Measurements from ENCODE around the gene BBOX1. TPM values are rescaled to one million over a fixed set of nuclear protein-coding genes. Genes with fewer than 3 reads are reported as not detected.

Gene BBOX1
- total and polyA plus RNA-seq, 5 donors = 0.16 TPM; not detected in 4

- intact Hi-C loops (cut with DNase I) = no loop called here
- no peak for ATAC-seq
- no peak overlapping the region for H3K27ac ChIP-seq (ENCODE audit: low read length)
- no peak for DNase-seq
- no peak overlapping the region for H3K4me3 ChIP-seq (ENCODE audit: low read length)
- no peaks in the 10 kb centered on the region for H3K27me3 ChIP-seq (ENCODE audit: control insufficient read depth, insufficient read depth)
- H3K9me3 ChIP-seq (ENCODE audit: control insufficient read depth, low read length) = no peaks in the 10 kb centered on the region
- H3K4me1 ChIP-seq (ENCODE audit: control insufficient read depth, insufficient read depth, low read length) = no peaks in the 10 kb centered on the region
- 46% methylated on average over 3 of the region's 3 CpGs for WGBS
Observed at GRCh38 chr11:27060816-27061460, 20.3 kb downstream of the BBOX1 start.

- no peaks in the 10 kb centered on the region for H3K9me3 ChIP-seq (ENCODE audit: control insufficient read depth, low read length)
- intact Hi-C loops (cut with DNase I) = no loop called here
- H3K27ac ChIP-seq (ENCODE audit: low read length) = no peak overlapping the region
- no peak overlapping the region for H3K4me3 ChIP-seq (ENCODE audit: low read length)
- H3K4me1 ChIP-seq (ENCODE audit: control insufficient read depth, insufficient read depth, low read length) = no peaks in the 10 kb centered on the region
- no peaks in the 10 kb centered on the region for H3K27me3 ChIP-seq (ENCODE audit: control insufficient read depth, insufficient read depth)
- ATAC-seq (no peak), DNase-seq (no peak)
- 47% methylated on average over 2 of the region's 2 CpGs for WGBS
Observed at GRCh38 chr11:27061461-27061821, 20.8 kb downstream of the BBOX1 start.

GRCh38 chr11:27064086-27064485 is 23.5 kb downstream of the BBOX1 start:
- 59% methylated on average over 2 of the region's 2 CpGs for WGBS
- H3K9me3 ChIP-seq (ENCODE audit: control insufficient read depth, low read length) = no peaks in the 10 kb centered on the region
- ATAC-seq (no peak), DNase-seq (no peak)
- H3K27me3 ChIP-seq (ENCODE audit: control insufficient read depth, insufficient read depth) = no peaks in the 10 kb centered on the region
- H3K4me1 ChIP-seq (ENCODE audit: control insufficient read depth, insufficient read depth, low read length) = no peaks in the 10 kb centered on the region
- no peak overlapping the region for H3K4me3 ChIP-seq (ENCODE audit: low read length)
- intact Hi-C loops (cut with DNase I) = no loop called here
- no peak overlapping the region for H3K27ac ChIP-seq (ENCODE audit: low read length)

GRCh38 chr11:27075192-27075591 is 34.6 kb downstream of the BBOX1 start:
- intact Hi-C loops (cut with DNase I) = no loop called here
- WGBS = 51% methylated on average over 1 of the region's 1 CpG
- Histone ChIP-seq H3K27me3 (ENCODE audit: control insufficient read depth, insufficient read depth) (no peaks in the 10 kb centered on the region), H3K4me3 (ENCODE audit: low read length) (no peak overlapping the region), H3K27ac (ENCODE audit: low read length) (no peak overlapping the region), H3K9me3 (ENCODE audit: control insufficient read depth, low read length) (no peaks in the 10 kb centered on the region), H3K4me1 (ENCODE audit: control insufficient read depth, insufficient read depth, low read length) (no peaks in the 10 kb centered on the region)
- ATAC-seq (no peak), DNase-seq (no peak)

- 66% methylated on average over 1 of the region's 1 CpG for WGBS
- no peak overlapping the region for H3K27ac ChIP-seq (ENCODE audit: low read length)
- no peak for DNase-seq
- intact Hi-C loops (cut with DNase I) = no loop called here
- no peak overlapping the region for H3K4me3 ChIP-seq (ENCODE audit: low read length)
- H3K4me1 ChIP-seq (ENCODE audit: control insufficient read depth, insufficient read depth, low read length) = no peaks in the 10 kb centered on the region
- no peaks in the 10 kb centered on the region for H3K9me3 ChIP-seq (ENCODE audit: control insufficient read depth, low read length)
- no peak for ATAC-seq
- H3K27me3 ChIP-seq (ENCODE audit: control insufficient read depth, insufficient read depth) = no peaks in the 10 kb centered on the region
Observed at GRCh38 chr11:27075655-27076054, 35.0 kb downstream of the BBOX1 start.

- H3K27ac ChIP-seq (ENCODE audit: low read length) = no peak overlapping the region
- ATAC-seq = no peak
- H3K9me3 ChIP-seq (ENCODE audit: control insufficient read depth, low read length) = no peaks in the 10 kb centered on the region
- H3K4me3 ChIP-seq (ENCODE audit: low read length) = no peak overlapping the region
- intact Hi-C loops (cut with DNase I) = no loop called here
- no peaks in the 10 kb centered on the region for H3K4me1 ChIP-seq (ENCODE audit: control insufficient read depth, insufficient read depth, low read length)
- peak in 1 of 3 donors; percentile 37 for DNase-seq
- H3K27me3 ChIP-seq (ENCODE audit: control insufficient read depth, insufficient read depth) = no peaks in the 10 kb centered on the region
- WGBS = 69% methylated on average over 2 of the region's 2 CpGs
Observed at GRCh38 chr11:27076121-27076589, 35.5 kb downstream of the BBOX1 start.

GRCh38 chr11:27081056-27081455 is 40.4 kb downstream of the BBOX1 start:
- no peaks in the 10 kb centered on the region for H3K27me3 ChIP-seq (ENCODE audit: control insufficient read depth, insufficient read depth)
- intact Hi-C loops (cut with DNase I) = no loop called here

GRCh38 chr11:27083241-27083640 is 42.6 kb downstream of the BBOX1 start:
- DNase-seq (no peak), ATAC-seq (no peak)
- no peak overlapping the region for H3K27ac ChIP-seq (ENCODE audit: low read length)
- intact Hi-C loops (cut with DNase I) = no loop called here
- 73% methylated on average over 2 of the region's 2 CpGs for WGBS
- H3K4me1 ChIP-seq (ENCODE audit: control insufficient read depth, insufficient read depth, low read length) = no peaks in the 10 kb centered on the region
- no peaks in the 10 kb centered on the region for H3K27me3 ChIP-seq (ENCODE audit: control insufficient read depth, insufficient read depth)
- no peak overlapping the region for H3K4me3 ChIP-seq (ENCODE audit: low read length)
- no peaks in the 10 kb centered on the region for H3K9me3 ChIP-seq (ENCODE audit: control insufficient read depth, low read length)

More at GRCh38 chr11:27081056-27081455, 40.4 kb downstream of the BBOX1 start:
- no peak for ATAC-seq
- DNase-seq = no peak
- Histone ChIP-seq H3K27ac (ENCODE audit: low read length) (no peak overlapping the region), H3K4me1 (ENCODE audit: control insufficient read depth, insufficient read depth, low read length) (no peaks in the 10 kb centered on the region), H3K4me3 (ENCODE audit: low read length) (no peak overlapping the region), H3K9me3 (ENCODE audit: control insufficient read depth, low read length) (no peaks in the 10 kb centered on the region)

- Histone ChIP-seq H3K27ac (ENCODE audit: low read length) (no peak overlapping the region), H3K4me1 (ENCODE audit: control insufficient read depth, insufficient read depth, low read length) (no peaks in the 10 kb centered on the region), H3K27me3 (ENCODE audit: control insufficient read depth, insufficient read depth) (no peaks in the 10 kb centered on the region), H3K4me3 (ENCODE audit: low read length) (no peak overlapping the region), H3K9me3 (ENCODE audit: control insufficient read depth, low read length) (no peaks in the 10 kb centered on the region)
- intact Hi-C loops (cut with DNase I) = no loop called here
- ATAC-seq = peak; percentile 25 to 57
- DNase-seq = peak in 1 of 3 donors; percentile 28
Observed at GRCh38 chr11:27083782-27084181, 43.2 kb downstream of the BBOX1 start.

GRCh38 chr11:27084518-27084917 is 43.9 kb downstream of the BBOX1 start:
- H3K9me3 ChIP-seq (ENCODE audit: control insufficient read depth, low read length) = no peaks in the 10 kb centered on the region
- intact Hi-C loops (cut with DNase I) = no loop called here
- no peak overlapping the region for H3K27ac ChIP-seq (ENCODE audit: low read length)
- H3K27me3 ChIP-seq (ENCODE audit: control insufficient read depth, insufficient read depth) = no peaks in the 10 kb centered on the region
- H3K4me3 ChIP-seq (ENCODE audit: low read length) = no peak overlapping the region
- no peak for ATAC-seq
- no peak for DNase-seq
- H3K4me1 ChIP-seq (ENCODE audit: control insufficient read depth, insufficient read depth, low read length) = no peaks in the 10 kb centered on the region

- no peak for ATAC-seq
- Histone ChIP-seq H3K4me3 (ENCODE audit: low read length) (no peak overlapping the region), H3K27me3 (ENCODE audit: control insufficient read depth, insufficient read depth) (no peaks in the 10 kb centered on the region), H3K9me3 (ENCODE audit: control insufficient read depth, low read length) (no peaks in the 10 kb centered on the region), H3K4me1 (ENCODE audit: control insufficient read depth, insufficient read depth, low read length) (no peaks in the 10 kb centered on the region), H3K27ac (ENCODE audit: low read length) (no peak overlapping the region)
- DNase-seq = no peak
- intact Hi-C loops (cut with DNase I) = no loop called here
- WGBS = 68% methylated on average over 1 of the region's 1 CpG
Observed at GRCh38 chr11:27085111-27085510, 44.5 kb downstream of the BBOX1 start.

- ATAC-seq (no peak), DNase-seq (no peak)
- Histone ChIP-seq H3K4me3 (ENCODE audit: low read length) (no peak overlapping the region), H3K27ac (ENCODE audit: low read length) (no peak overlapping the region), H3K27me3 (ENCODE audit: control insufficient read depth, insufficient read depth) (no peaks in the 10 kb centered on the region), H3K4me1 (ENCODE audit: control insufficient read depth, insufficient read depth, low read length) (no peaks in the 10 kb centered on the region), H3K9me3 (ENCODE audit: control insufficient read depth, low read length) (no peaks in the 10 kb centered on the region)
- intact Hi-C loops (cut with DNase I) = no loop called here
- 0% methylated on average over 1 of the region's 1 CpG for WGBS
Observed at GRCh38 chr11:27085605-27086004, 45.0 kb downstream of the BBOX1 start.

Data from right cardiac atrium (tissue), 5 donors.